ENCODE measurements around the gene CTIF.

- TF ChIP-seq CTCF (IDR thresholded peaks at IDR 0.05; ENCODE audit: insufficient read depth, low read length, poor library complexity, severe bottlenecking) (no peak), EZH2phosphoT487 (conservative IDR thresholded peaks at IDR 0.05; ENCODE audit: low read length) (no peak)
These were observed 238.9 kb downstream of the CTIF start for GRCh38 chr18:48777744-48778116.
